HL-60/S4 (cell line): ENCODE measurements around the gene GMPPB.
"Not testable (repeated sequence)": the region's sequence is repeated elsewhere in the genome, so short reads cannot be mapped to it uniquely, and the experiment has no call there.

Experiments used
- in situ Hi-C: fragments of 300-500 bp; cut with MboI; formaldehyde crosslinking; loops from 2 replicates; pipeline ENCODE4 v1.14.3; 2022; ENCODE audit warnings: low sequenced_read_pairs

Gene GMPPB

DNA sequence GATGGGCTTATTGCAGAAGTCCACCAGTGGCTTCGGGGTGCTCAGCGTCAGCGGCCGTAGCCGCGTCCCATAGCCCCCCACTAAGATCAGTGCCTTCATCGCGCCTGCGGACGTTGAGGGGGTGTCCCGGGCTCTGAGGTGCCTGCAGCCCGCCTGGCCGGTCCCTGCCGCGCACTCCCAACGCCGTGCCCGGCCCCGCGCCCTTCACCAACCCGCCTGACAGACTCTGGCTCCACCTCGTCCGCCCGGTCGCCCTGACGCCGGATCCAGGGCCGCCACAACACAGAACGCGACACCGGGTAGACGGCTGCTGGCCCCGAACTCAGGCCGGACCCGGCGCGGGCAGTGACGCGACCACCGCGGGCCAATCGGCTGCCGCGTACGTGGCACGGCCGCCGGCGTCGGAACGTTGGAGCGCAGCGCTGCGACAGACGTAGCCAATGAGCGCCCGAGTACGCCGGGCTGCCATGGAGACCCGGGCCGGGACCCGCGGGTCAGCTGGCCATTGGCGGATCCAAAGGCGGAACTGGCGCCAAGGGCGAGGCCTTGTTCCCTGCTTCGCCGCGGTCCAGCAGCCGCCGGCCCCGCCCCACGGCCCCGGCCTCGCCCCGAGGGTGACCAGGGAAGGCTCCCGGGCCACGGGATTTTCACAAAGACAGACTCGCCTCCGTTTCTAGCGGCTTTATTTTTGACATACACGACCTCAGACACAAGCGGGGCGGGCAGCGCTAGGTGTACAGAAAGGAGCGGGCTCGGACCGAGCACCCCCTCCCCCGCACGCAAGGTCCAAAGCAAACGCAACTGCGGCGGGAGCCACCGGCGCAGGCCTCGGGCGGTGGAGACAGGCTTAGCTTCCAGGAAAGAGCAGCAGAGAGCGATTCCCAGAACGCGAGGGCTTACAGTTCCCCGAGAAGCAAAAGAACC, at the start of gene GMPPB:
Gene GMPPB, minus strand, starts transcription at position 324 of the 924 bp plus-strand sequence. Its CDS starts 225 bp downstream, at position 99.
- in situ Hi-C loops = no loop called here

DNA sequence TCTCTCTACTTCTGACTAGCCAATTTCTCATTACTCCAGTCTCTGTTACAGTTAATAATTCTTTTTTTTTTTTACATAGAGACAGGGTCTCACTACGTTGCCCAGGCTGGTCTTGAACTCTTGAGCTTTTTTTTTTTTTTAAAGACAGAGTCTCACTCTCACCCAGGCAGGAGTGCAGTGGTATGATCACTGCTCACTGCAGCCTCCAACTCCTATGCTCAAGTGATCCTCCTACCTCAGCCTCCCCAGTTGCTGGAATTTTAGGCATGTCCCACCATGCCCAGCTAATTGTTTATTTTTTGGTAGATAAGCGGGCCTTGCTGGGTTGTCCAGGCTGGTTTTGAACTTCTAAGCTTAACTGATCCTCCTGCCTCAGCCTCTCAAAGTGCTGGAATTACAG, 49.0 kb upstream of the GMPPB start:
- in situ Hi-C loops = no loop called here

DNA sequence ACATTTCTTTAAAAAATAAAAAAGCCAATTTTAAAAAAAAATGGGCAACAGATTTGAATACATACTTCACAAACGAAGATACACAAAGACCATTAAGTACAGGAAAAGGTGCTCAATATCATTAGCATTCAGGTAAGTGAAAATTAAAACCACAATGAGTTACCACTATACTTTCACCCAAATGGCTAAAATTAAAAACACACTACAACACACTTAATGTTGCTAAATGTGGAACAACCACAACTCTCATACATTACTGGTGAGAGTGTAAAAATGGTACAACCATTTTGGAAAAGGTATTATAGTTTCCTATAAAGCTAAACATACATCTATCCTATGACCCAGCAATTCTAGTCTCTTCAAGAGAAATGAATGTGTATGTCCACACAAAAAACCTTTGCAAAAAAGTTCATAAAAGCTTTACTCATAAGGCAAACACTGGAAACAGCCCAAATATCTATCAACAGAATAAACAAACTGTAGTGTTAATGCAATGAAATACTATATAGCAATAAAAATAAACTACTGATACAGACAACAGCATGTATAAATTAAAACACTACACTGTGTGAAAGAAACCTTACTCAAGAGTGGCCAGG, 47.7 kb upstream of the GMPPB start:
- in situ Hi-C loops = no loop called here

DNA sequence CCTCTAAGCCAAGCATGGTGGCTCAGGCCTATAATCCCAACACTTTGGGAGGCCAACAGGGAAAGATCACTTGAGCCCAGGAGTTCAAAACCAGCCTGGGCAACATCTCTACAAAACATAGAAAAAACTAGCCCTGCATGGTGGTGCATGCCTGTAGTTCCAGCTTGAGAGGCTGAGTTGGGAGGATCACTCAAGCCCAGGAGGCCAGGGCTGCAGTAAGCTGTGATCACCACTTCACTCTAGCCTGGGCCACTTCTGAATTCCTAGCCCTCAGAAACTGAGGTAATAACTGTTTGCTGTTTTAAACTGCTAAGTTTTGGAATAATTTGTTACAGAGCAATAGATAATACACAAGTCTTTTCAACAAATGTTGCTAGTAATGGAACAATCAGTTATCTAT, 46.2 kb upstream of the GMPPB start:
- in situ Hi-C loops = no loop called here

DNA sequence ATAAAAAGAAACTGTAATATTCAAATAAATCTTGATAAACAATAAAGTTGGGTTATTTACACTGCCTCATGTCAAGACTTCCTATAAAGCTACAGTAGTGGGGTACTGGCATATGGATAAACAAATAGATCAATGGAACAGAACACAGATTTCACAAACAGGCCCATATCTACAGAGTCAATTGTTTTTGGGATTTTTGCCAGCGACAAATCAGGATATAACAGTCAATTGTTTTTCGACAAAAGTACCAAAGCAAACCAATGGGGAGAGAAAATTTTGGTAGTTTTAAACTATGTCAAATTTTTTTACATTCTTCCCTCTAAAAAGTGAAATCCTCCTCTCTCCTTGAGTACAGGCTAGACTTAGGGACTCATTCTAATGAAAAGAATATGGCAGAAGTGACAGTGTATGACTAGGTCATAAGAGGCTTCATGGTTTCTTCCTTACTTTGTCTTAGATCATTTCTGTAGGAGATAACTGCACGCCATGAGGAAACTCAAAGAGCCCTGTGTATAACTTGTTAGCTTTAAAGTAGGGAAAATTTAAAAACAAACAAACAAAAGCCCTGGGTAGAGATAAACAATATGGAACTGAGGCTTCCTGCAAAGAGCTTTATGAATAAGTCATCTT, 45.6 kb upstream of the GMPPB start:
- in situ Hi-C loops = no loop called here

DNA sequence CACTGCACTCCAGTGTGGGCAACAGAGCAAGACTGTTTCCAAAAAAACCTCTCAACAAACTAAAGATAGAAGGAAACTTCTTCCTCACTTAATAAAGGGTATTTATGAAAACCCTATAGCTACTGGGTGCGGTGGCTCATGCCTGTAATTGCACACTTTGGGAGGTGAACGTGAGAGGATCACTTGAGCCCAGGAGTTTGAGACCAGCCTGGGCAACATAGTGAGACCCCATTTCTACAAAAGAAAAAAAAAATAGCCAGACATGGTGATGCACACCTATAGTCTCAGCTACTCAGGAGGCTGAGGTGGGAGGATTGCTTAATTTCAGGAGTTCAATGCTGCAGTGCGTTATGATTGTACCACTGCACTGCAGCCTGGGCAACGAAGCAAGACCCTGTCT, 40.2 kb upstream of the GMPPB start:
- in situ Hi-C loops = no loop called here

DNA sequence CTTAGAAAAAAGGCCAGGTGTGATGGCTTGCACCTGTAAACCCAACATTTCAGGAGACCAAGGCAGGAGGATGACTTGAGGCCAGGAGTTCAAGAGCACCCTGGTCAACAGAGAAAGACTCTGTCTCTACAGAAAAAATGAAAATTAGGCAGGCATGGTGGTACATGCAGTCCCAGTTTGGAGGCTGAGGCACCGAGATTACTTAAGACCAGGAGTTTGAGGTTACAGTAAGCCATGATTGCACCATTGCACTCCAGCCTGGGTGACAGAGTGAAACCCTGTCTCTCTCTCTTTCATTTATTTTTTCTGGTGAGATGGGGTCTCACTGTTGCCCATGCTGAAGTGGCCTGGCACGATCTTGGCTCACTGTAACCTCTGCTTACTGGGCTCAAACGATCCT, 37.9 kb upstream of the GMPPB start:
- in situ Hi-C loops = no loop called here

DNA sequence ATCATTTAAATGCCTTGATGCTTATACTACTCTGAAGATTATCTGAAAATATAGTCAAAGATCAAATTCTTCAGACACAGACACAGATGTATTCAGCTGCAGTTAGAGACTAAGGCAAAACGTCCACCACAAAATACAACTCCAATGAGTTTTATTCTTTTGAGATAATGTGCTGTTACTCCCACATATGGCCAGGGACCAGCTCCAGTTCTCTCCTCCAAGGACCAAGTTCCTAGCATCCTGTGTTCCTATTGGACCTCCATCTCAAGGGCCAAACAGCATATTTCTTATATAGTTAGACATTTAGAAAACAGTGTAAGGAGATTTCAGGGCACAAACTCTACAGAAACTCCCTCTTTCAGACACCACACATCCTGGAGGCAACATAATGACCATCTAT, 35.5 kb upstream of the GMPPB start:
- in situ Hi-C loops = no loop called here

DNA sequence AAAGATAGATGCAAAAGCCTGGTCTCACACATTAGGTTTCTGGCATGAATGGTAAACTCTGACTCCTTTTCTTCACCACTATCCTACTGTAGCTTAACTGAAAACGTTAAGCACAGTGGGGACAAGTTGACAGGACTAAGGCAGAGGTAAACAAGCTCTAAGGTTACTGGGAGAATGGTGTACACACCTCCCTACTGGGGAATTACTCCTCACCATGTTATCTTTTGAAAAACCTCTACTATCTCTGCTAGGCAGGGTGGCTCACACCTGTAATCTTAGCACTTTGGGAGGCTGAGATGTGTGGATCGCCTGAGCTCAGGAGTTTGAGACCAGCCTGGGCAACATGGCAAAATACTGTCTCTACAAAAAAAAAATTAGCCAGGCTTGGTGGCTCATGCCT, 33.4 kb upstream of the GMPPB start:
- in situ Hi-C loops = no loop called here

DNA sequence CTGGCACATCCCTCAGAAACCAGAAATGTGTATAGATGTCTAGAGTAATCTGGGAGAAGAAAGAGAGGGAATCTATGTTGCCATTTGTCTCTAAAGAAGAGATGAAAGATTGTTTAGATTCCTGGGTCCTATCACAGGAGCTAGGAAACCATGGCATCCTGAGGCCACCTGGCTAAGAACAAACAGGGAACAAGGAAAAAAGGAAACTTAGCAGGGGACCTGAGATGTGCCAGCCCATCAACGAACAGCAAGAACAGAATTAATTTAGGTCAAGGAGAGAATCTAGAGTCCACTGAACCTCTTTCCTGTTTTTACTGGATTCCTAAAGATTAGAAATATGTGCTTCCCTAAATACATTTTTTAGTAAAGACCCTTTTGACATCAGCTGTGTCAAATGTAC, 32.3 kb upstream of the GMPPB start:
- in situ Hi-C loops = no loop called here

DNA sequence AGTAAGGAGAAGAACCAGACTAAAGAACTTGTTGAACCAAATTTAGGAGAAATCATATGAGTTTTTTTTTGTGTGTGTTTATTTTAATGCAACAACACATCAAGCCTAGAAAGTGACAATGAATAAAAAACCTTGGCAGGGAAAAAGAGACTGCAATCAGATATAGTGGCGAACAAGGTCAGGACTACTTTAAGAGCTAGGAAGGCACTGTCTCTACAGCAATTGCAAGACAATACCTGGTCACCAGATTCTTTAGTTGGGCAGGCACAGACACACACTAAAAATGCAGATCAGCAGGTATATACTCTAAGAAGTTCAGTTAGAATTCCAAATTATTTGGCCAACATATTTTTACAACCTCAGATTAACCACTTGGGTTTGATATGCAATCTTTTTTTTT, 30.8 kb upstream of the GMPPB start:
- in situ Hi-C loops = no loop called here

DNA sequence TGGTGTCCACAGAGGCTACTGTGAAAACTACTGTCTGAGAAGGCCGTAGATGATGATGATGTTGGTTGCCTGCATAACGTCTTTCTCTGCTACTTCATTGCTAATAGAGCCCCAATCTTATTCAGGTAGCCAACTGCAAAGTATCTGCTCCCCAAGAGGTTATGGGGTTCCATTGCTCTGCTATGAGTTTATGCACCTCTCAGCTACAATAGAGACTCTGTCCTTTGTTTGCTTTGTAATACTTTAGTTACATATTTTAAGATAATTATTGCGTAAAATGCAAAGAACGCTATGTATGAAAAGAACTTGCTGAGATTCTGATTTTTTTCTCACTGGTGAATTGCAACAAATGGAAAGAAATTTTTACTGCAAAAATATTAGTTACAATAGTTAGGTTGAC, 27.8 kb upstream of the GMPPB start:
- in situ Hi-C loops = no loop called here

DNA sequence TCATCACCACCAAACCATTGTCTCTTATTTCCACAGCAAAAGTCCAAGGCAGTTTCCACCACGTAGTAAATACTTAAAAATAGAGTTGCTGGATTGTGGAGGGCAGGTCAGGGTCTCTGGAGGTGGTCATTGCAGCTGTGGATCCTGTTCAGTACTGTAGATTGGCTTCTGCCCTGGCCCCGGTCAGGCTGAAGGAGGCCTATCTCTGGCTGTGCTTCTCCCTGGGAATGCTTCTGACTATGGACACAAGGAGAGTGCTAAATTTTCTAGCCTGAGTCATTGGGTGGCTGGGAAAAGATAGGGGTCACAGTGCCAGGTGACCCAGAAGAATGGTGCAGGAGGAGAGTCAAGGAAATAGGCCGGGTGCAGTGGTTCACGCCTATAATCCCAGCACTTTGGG, 26.3 kb upstream of the GMPPB start:
- in situ Hi-C loops = no loop called here

DNA sequence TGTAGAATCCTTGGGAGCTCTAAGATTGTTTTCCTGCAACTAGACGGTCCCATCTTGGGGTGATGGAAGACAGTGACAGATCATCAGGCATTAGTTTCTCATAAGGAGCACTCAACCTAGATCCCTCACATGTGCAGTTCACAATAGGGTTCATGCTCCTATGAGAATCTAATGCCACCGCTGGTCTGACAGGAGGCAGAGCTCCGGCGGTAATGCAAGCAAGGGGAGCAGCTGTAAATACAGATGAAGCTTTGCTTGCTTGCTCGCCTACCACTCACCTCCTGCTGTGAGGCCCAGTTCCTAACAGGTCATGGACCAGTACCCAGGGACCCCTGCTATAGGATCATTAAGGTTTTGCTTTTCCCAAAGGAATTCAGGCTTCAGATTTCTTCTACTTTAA, 25.1 kb upstream of the GMPPB start:
- in situ Hi-C loops = not testable (repeated sequence)

DNA sequence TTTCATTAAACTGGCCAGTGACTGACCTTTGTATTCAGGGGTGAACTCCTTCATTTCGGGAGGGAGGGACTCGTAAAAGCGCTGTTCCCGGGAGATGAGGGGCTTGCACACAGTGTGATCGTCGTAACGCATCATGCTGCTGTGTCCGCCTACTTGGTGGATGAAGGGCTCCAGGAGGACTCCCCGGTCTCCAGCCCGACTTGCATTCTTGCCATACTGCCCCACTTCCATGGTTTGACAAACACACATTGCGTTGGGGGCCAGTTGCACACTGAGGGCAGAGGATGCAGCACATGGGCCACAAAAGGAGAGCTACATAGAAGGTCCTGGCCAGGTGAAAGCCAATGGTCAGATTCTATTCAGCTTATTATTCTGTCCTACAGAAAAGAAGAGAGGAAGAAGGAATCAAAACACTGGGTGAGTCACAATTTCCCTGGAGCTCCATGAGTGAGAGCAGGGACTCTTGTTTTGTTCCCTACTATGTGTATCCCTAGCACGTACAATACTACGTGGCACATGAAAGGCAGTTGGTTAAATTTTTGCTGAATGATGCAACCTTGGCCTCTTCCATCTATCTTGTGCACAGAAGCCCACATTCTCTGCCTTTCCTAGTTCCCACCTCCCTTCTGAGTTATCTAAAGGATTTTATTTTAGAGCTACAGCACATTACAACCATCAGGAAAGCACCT, 24.2 kb upstream of the GMPPB start:
- in situ Hi-C loops = no loop called here

DNA sequence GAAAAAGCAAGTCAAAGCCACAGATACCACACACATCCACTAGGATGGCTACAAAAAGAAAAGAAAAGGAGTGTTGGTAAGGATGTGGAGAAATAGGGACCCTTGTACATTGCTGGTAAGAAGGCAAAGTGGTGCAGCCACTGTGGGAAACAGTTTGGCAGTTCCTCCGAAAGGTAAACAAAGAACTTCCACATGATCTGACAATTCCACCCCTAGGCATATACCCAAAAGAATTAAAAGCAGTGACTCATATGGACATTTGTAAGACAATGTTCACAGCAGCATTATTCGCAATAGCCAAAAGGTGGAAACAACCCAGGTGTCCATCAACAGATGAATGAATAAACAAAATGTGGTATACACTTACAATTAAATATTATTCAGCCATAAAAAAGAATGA, 22.2 kb upstream of the GMPPB start:
- in situ Hi-C loops = no loop called here

DNA sequence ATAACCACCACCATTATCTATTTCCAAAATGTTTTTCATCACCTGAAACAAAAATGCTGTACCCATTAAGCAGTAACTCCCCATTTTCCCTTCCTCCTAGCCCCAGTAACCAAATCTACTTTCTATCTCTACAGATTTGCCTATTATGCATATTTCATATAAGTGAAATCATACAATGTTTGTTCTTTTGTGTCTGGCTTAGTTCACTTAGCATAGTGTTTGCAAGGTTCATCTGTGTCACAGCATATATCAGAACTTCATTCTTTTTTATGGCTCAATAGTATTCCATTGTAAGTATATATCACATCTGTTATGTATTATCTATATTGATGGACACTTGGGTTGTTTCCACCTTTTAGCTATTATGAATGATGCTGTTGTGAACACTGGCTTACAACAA, 16.7 kb upstream of the GMPPB start:
- in situ Hi-C loops = no loop called here

DNA sequence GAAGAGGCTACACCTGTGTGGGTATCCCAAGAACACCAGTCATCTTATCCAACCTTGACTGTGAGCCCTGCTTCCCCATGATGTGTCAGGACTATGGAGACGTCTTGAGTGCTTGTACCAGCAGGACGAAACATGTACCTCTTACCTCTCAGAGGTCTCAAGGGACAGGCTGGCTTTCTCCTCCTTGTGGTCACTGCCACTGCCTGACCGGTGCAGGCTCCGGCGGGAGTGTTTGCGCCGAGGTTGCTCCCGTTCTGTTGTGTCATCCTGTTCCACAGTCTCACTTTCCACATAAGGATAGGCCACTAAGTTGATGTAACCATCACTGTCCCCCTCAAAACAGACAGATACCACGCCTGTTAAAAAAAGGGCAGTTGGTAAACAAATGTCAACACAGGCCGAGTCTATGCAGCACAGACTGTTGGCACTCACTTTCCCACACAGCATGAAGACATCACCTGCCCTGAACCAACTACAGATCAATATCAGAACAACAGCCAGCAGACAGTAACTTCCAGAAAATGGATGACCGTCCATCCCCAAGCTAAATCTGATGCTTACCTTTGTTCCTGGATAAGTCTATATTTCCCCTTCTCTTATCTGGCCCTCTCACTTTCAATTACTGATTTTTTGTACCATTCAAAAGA, 14.4 kb upstream of the GMPPB start:
- in situ Hi-C loops = no loop called here

DNA sequence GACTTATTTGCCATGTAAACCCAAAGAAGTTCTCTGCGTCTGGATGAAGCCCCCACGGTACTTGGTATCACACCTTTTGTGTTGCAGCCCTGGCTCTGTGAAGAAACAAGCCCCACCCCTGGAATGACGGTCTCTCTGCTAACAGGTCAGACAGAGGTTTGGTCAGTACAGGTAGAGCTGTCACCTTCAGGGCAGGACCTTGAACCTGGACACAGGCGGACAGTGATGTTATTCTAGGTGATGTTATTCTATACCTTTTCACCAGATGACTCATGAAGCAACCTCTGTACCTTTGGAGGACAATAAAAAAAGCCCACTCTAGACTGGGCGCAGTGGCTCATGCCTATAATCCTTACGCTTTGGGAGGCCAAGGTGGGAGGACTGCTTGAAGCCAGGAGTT, 11.0 kb upstream of the GMPPB start:
- in situ Hi-C loops = no loop called here

DNA sequence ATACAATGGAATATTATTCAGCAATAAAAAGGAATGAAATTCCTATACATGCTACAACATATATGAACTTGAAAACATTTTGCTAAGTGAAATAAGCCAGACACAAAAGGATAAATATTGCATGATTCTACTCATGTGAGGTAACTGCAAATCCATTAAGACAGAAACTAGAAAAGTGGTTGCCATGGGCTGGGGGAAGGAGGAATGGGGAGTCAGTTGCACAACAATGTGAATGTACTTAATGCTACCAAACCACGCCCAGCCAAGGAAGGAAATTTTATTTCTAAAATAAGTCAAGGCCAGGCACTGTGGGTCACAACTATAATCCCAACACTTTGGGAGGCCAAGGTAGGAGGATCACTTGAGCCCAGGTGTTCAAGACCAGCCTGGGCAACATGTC, 9.8 kb upstream of the GMPPB start:
- in situ Hi-C loops = no loop called here

DNA sequence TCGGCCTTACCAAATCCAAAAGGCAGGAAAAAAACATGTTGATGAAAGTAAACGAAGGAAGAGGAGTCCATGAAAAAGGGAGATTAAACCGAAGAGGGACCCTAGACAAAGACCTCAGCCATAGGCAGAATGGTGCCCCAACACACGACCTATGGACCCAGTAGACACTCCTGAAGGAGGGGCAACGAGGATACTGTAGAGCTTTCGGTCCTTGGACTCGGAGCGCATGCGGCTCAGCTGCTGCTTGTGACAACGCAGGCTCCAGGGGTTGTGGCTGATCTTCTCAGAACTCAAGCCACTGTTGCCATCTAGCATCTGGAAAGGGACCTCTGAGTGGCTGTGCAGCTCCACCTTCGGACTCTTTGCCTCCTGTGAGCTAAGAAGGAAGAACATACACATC, 8.8 kb upstream of the GMPPB start:
- in situ Hi-C loops = no loop called here
